Neural crest cell (in vitro differentiated cells): ENCODE results near the gene SYNGR4. TPM values are rescaled to one million over a fixed set of nuclear protein-coding genes. Genes with fewer than 3 reads are reported as not detected.

Experiments
- DNase-seq: peaks from one replicate; pipeline ENCODE4 v3.0.0; 2021; ENCODE audit warnings: low read depth, mixed read lengths, low spot score
- H3K27ac Mint-ChIP-seq: one replicate; pipeline ENCODE4 v1.8.0; 2021; ENCODE audit warnings: mild to moderate bottlenecking, mixed read lengths; ENCODE audit not compliant: unreplicated experiment
- H3K27me3 Mint-ChIP-seq: 2 replicates; pipeline ENCODE4 v1.8.0; 2021; ENCODE audit warnings: low read depth, mild to moderate bottlenecking, mixed read lengths
- H3K36me3 Mint-ChIP-seq: 2 replicates; pipeline ENCODE4 v1.8.0; 2021; ENCODE audit warnings: low read depth, mild to moderate bottlenecking, mixed read lengths
- H3K4me1 Mint-ChIP-seq: 2 replicates; pipeline ENCODE4 v1.8.0; 2021; ENCODE audit warnings: mixed read lengths
- H3K4me3 Mint-ChIP-seq: one replicate; pipeline ENCODE4 v1.8.0; 2021; ENCODE audit warnings: mild to moderate bottlenecking, mixed read lengths
- H3K9me3 Mint-ChIP-seq: 2 replicates; pipeline ENCODE4 v1.8.0; 2021; ENCODE audit warnings: mixed read lengths
- CTCF ChIP-seq: fragments of 200-600 bp; sonication (generic); conservative IDR thresholded peaks from 2 replicates; pipeline ENCODE4 v1.5.0; 2021; ENCODE audit warnings: antibody characterized with exemption, mild to moderate bottlenecking
- total RNA-seq: library from RNA; stranded (reverse); gene quantifications from 2 replicates; pipeline ENCODE4 v1.2.1, GENCODE V29; 2021

The SYNGR4 gene
- total RNA-seq, 1 donor from 2014 or later: not detected

DNA sequence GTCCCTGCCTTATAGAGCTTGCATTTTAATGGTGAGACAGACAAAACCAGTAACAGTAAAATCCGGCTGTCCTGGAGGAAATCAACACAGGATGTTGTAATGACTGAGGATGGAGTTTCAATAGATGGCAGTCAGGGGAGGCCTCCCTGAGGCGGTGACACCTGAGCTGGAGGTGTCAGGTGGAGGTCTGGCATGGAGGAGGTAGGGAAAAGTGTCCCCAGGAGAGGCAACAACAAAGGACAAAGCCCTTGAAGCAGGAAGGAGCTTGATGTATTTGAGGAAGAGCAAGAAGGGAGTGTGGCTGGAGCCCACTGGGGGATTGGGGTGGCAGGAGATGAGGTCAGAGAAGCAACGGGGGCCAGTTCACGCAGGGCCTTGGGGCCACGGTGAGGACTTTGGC is 37.1 kb downstream of the SYNGR4 start:
- H3K4me1 Mint-ChIP-seq: peaks cover 41% of the 10 kb centered on the region
- DNase-seq: no peak
- no peak overlapping the region for H3K4me3 Mint-ChIP-seq
- H3K9me3 Mint-ChIP-seq: no peaks in the 10 kb centered on the region
- H3K27ac Mint-ChIP-seq: no peak overlapping the region
- peaks cover 3% of the 10 kb centered on the region for H3K36me3 Mint-ChIP-seq
- no peak for TF ChIP-seq CTCF
- H3K27me3 Mint-ChIP-seq: peaks cover 42% of the 10 kb centered on the region

DNA sequence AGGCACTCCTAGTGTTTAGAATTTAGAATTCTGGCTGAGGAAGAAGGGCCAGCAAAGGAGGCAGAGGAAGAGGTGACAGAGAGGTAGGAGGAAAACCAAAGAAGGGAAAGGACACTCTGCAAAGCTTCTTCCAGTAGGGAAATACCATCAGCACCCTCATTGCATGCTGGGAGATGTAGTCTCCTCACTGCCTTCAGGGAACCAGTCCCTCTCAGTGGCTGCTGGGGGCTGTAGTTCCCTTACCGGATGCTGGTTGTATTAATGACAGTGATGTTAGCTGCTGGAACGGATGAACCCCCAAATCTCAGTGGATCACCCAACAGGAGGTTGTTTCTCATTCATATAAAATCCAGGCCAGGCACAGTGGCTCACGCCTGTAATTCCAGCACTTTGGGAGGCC is 39.4 kb downstream of the SYNGR4 start:
- DNase-seq: no peak
- TF ChIP-seq CTCF: no peak
- no peaks in the 10 kb centered on the region for H3K36me3 Mint-ChIP-seq
- H3K27ac Mint-ChIP-seq: peak overlapping the region; percentile 21
- peaks cover 37% of the 10 kb centered on the region for H3K4me1 Mint-ChIP-seq
- no peaks in the 10 kb centered on the region for H3K9me3 Mint-ChIP-seq
- H3K27me3 Mint-ChIP-seq: peaks cover 31% of the 10 kb centered on the region
- H3K4me3 Mint-ChIP-seq: peak overlapping the region; percentile 17

GRCh38 chr19:48405010-48405659 is 41.0 kb downstream of the SYNGR4 start:
- TF ChIP-seq CTCF: no peak
- DNase-seq: no peak
- Mint-ChIP-seq H3K4me3 (no peak overlapping the region), H3K36me3 (no peaks in the 10 kb centered on the region), H3K27me3 (peaks cover 24% of the 10 kb centered on the region), H3K27ac (no peak overlapping the region), H3K4me1 (peaks cover 26% of the 10 kb centered on the region), H3K9me3 (no peaks in the 10 kb centered on the region)

DNA sequence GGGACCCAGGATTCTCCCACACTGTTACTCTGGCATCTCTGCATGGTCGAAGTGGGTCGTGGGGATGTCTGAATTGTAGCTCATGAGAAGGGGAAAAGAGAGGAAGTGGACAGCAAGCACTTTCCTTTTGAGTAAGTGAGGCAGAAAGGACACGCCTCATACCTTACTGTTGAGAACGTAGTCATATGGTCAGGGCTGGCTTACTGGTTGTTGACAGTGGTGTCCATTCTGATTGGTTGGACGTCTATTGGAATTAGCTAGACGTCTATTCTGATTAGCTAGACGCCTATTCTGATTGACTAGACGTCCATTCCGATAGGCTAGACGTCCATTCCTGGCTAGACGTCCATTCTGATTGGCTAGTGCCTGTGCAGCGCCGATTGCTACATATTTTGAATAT is 41.7 kb downstream of the SYNGR4 start:
- H3K27ac Mint-ChIP-seq: no peak overlapping the region
- H3K4me1 Mint-ChIP-seq: peaks cover 21% of the 10 kb centered on the region
- no peak for TF ChIP-seq CTCF
- peaks cover 24% of the 10 kb centered on the region for H3K27me3 Mint-ChIP-seq
- DNase-seq: no peak
- no peaks in the 10 kb centered on the region for H3K9me3 Mint-ChIP-seq
- H3K36me3 Mint-ChIP-seq: no peaks in the 10 kb centered on the region
- H3K4me3 Mint-ChIP-seq: no peak overlapping the region

GRCh38 chr19:48413879-48414587 is 49.9 kb downstream of the SYNGR4 start:
- no peak for DNase-seq
- Mint-ChIP-seq H3K4me1 (peaks cover 22% of the 10 kb centered on the region), H3K4me3 (no peak overlapping the region), H3K27me3 (peaks cover 41% of the 10 kb centered on the region), H3K9me3 (no peaks in the 10 kb centered on the region), H3K36me3 (no peaks in the 10 kb centered on the region), H3K27ac (no peak overlapping the region)
- TF ChIP-seq CTCF: no peak
